Fibroblast of upper back skin (primary cell): ENCODE data around the gene SLC35D2.
A peak's percentile ranks its signal among the peaks of the same experiment; 100 is the strongest.

ENCODE experiments used
- DNase-seq: peaks from one replicate; pipeline ENCODE4 v3.0.0-alpha.2; 2013

The SLC35D2 gene

GRCh38 chr9:96383165-96383942 is at the start of gene SLC35D2:
Gene SLC35D2, minus strand, starts transcription at chr9:96383711. Its CDS starts 77 bp downstream, at chr9:96383634.
- DNase-seq, result peak; percentile 34

GRCh38 chr9:96430377-96430776 is 46.9 kb upstream of the SLC35D2 start:
- no peak for DNase-seq

GRCh38 chr9:96429732-96430131 is 46.2 kb upstream of the SLC35D2 start:
- DNase-seq, result no peak

GRCh38 chr9:96425500-96426169 is 42.1 kb upstream of the SLC35D2 start:
- no peak for DNase-seq

- DNase-seq, result no peak
Observed at GRCh38 chr9:96423985-96424336, 40.5 kb upstream of the SLC35D2 start.

GRCh38 chr9:96423322-96423984 is 39.9 kb upstream of the SLC35D2 start:
- no peak for DNase-seq

- peak; percentile 97 for DNase-seq
Observed at GRCh38 chr9:96420468-96421219, 37.1 kb upstream of the SLC35D2 start.

GRCh38 chr9:96419691-96419969 is 36.1 kb upstream of the SLC35D2 start:
- DNase-seq, result no peak

GRCh38 chr9:96418920-96419690 is 35.6 kb upstream of the SLC35D2 start:
- DNase-seq, result peak; percentile 8

- peak; percentile 98 for DNase-seq
Observed at GRCh38 chr9:96418083-96418919, 34.8 kb upstream of the SLC35D2 start, which contains the start of gene ZNF367. Gene ZNF367, minus strand, starts transcription at chr9:96418370. Its CDS starts 338 bp downstream, at chr9:96418032.

- no peak for DNase-seq
Observed at GRCh38 chr9:96417661-96418082, 34.2 kb upstream of the SLC35D2 start.

- DNase-seq, result peak; percentile 77
Observed at GRCh38 chr9:96417051-96417586, 33.6 kb upstream of the SLC35D2 start.

- no peak for DNase-seq
Observed at GRCh38 chr9:96413302-96414221, 30.1 kb upstream of the SLC35D2 start.

- no peak for DNase-seq
Observed at GRCh38 chr9:96412174-96412913, 28.8 kb upstream of the SLC35D2 start.

- DNase-seq, result no peak
Observed at GRCh38 chr9:96411129-96411838, 27.8 kb upstream of the SLC35D2 start.

- DNase-seq, result no peak
Observed at GRCh38 chr9:96408409-96409280, 25.1 kb upstream of the SLC35D2 start.

GRCh38 chr9:96400132-96400910 is 16.8 kb upstream of the SLC35D2 start:
- no peak for DNase-seq
